GM23338 (cell line): ENCODE data around the gene PIK3R5. TPM values are rescaled to one million over a fixed set of nuclear protein-coding genes. Genes with fewer than 3 reads are reported as not detected.

ENCODE experiments used
- ATAC-seq: fragments of 200-7000 bp; cut with Tn5 transposase; 3 replicates; pipeline ENCODE4 v1.9.1; 2020
- DNase-seq: peaks from one replicate; pipeline ENCODE4 v3.0.0-alpha.2; 2015; ENCODE audit warnings: low spot score
- H2AFZ ChIP-seq: fragments of 200-600 bp; sonication (generic); 2 replicates; pipeline ENCODE4 v1.8.0; 2016; ENCODE audit warnings: antibody characterized with exemption, mild to moderate bottlenecking, moderate library complexity
- H3F3A ChIP-seq: fragments of 200-600 bp; sonication (generic); replicated peaks from 2 replicates; pipeline ENCODE4 v1.8.0; 2017; ENCODE audit warnings: antibody characterized with exemption, mixed run types, low read depth
- H3K27ac ChIP-seq: fragments of 200-600 bp; sonication (generic); 2 replicates; pipeline ENCODE4 v1.6.1; 2016; ENCODE audit warnings: low read depth
- H3K27me3 ChIP-seq: fragments of 200-600 bp; sonication (generic); 2 replicates; pipeline ENCODE4 v1.8.0; 2016; ENCODE audit warnings: mild to moderate bottlenecking, mixed run types, moderate library complexity; ENCODE audit not compliant: insufficient read depth
- H3K36me3 ChIP-seq: fragments of 200-600 bp; sonication (generic); 2 replicates; pipeline ENCODE4 v1.8.0; 2016; ENCODE audit warnings: mild to moderate bottlenecking; ENCODE audit not compliant: insufficient read depth
- H3K4me1 ChIP-seq: fragments of 200-600 bp; sonication (generic); 2 replicates; pipeline ENCODE4 v1.8.0; 2016; ENCODE audit warnings: mild to moderate bottlenecking, moderate library complexity; ENCODE audit not compliant: insufficient read depth
- H3K4me2 ChIP-seq: fragments of 200-600 bp; sonication (generic); 2 replicates; pipeline ENCODE4 v1.7.1; 2017; ENCODE audit warnings: mixed run types
- H3K4me3 ChIP-seq: fragments of 200-600 bp; sonication (generic); 2 replicates; pipeline ENCODE4 v1.6.1; 2016; ENCODE audit warnings: mixed run types
- H3K79me2 ChIP-seq: fragments of 200-600 bp; sonication (generic); replicated peaks from 2 replicates; pipeline ENCODE4 v1.8.0; 2017; ENCODE audit warnings: mild to moderate bottlenecking; ENCODE audit not compliant: insufficient read depth
- H3K9me2 ChIP-seq: fragments of 200-600 bp; sonication (generic); 2 replicates; pipeline ENCODE4 v1.8.0; 2017; ENCODE audit not compliant: insufficient read depth
- H4K20me1 ChIP-seq: fragments of 200-600 bp; sonication (generic); replicated peaks from 2 replicates; pipeline ENCODE4 v1.8.0; 2017; ENCODE audit warnings: mild to moderate bottlenecking; ENCODE audit not compliant: insufficient read depth
- H3K27ac Mint-ChIP-seq: 2 replicates; pipeline ENCODE4 v1.8.0; 2020; ENCODE audit warnings: inconsistent platforms, mild to moderate bottlenecking, moderate library complexity, mixed read lengths
- H3K27me3 Mint-ChIP-seq: 3 replicates; pipeline ENCODE4 v1.8.0; 2022; ENCODE audit warnings: low read depth, mild to moderate bottlenecking, moderate library complexity, mixed read lengths, inconsistent platforms; ENCODE audit not compliant: insufficient read depth, poor library complexity
- H3K36me3 Mint-ChIP-seq: 3 replicates; pipeline ENCODE4 v1.8.0; 2021; ENCODE audit warnings: low read depth, mild to moderate bottlenecking, inconsistent platforms, moderate library complexity, mixed read lengths
- H3K4me1 Mint-ChIP-seq: 3 replicates; pipeline ENCODE4 v1.8.0; 2020; ENCODE audit warnings: mild to moderate bottlenecking, inconsistent platforms, mixed read lengths
- H3K4me3 Mint-ChIP-seq: 3 replicates; pipeline ENCODE4 v1.8.0; 2021; ENCODE audit warnings: moderate library complexity, mild to moderate bottlenecking, inconsistent platforms, mixed read lengths
- H3K9me3 Mint-ChIP-seq: 3 replicates; pipeline ENCODE4 v1.8.0; 2020; ENCODE audit warnings: moderate library complexity, mild to moderate bottlenecking, inconsistent platforms, mixed read lengths
- CTCF ChIP-seq, 2 experiments: fragments of 200-600 bp in 1 of 2; sonication (generic) in 1 of 2; conservative IDR thresholded peaks; 2 replicates each; pipeline versions ENCODE4 v1.5.1 to v1.6.1; 2016 to 2017; ENCODE audit warnings: antibody characterized with exemption in 2 of 2, low read depth in 2 of 2, mild to moderate bottlenecking in 2 of 2, moderate library complexity in 1 of 2
- EZH2 ChIP-seq: fragments of 200-600 bp; sonication (generic); IDR thresholded peaks from one replicate; pipeline ENCODE4 v1.8.0; 2017; ENCODE audit warnings: antibody characterized with exemption, mild to moderate bottlenecking, low read depth; ENCODE audit not compliant: unreplicated experiment
- JUNB ChIP-seq: IDR thresholded peaks from one replicate; pipeline ENCODE4 v1.6.1; 2016; ENCODE audit warnings: antibody characterized with exemption; ENCODE audit not compliant: unreplicated experiment
- REST ChIP-seq: IDR thresholded peaks from one replicate; pipeline ENCODE4 v1.6.1; 2018; ENCODE audit warnings: antibody characterized with exemption; ENCODE audit not compliant: unreplicated experiment
- STAT1 ChIP-seq: IDR thresholded peaks from one replicate; pipeline ENCODE4 v1.6.1; 2016; ENCODE audit warnings: antibody characterized with exemption; ENCODE audit not compliant: unreplicated experiment
- polyA plus RNA-seq: library from polyadenylated mRNA; unstranded; fragments of >200 nt; fragmentation: Nextera tagmentation; extraction: Ambion mirVana; gene quantifications from 2 replicates; pipeline ENCODE4 v1.2.1, GENCODE V29; 2016
- total RNA-seq: library from RNA; depleted of rRNA; stranded (reverse); fragments of >200 nt; shearing (Covaris generic); gene quantifications from 2 replicates; pipeline ENCODE4 v1.2.3, GENCODE V29; 2014

PIK3R5 gene
- total and polyA plus RNA-seq, 2 experiments from 2014 or later, result 1.7 to 9.4 TPM

GRCh38 chr17:8893621-8894201, 71.8 kb downstream of the PIK3R5 start:
- peak overlapping the region; percentile 99; the same call in 1 of the 2 replicates for H2AFZ ChIP-seq

More at GRCh38 chr17:8893621-8894201, 71.8 kb downstream of the PIK3R5 start:
- H3K36me3 ChIP-seq, result no peaks in the 10 kb centered on the region
- Mint-ChIP-seq H3K4me1 (peaks cover 23% of the 10 kb centered on the region), H3K27me3 (peaks cover 6% of the 10 kb centered on the region), H3K36me3 (no peaks in the 10 kb centered on the region), H3K4me3 (no peak overlapping the region), H3K9me3 (no peaks in the 10 kb centered on the region), H3K27ac (no peak overlapping the region)
- no peak overlapping the region for H3K27ac ChIP-seq
- H4K20me1 ChIP-seq, result no peaks in the 10 kb centered on the region
- no peaks in the 10 kb centered on the region for H3F3A ChIP-seq
- H3K27me3 ChIP-seq, result no peaks in the 10 kb centered on the region
- TF ChIP-seq CTCF (conservative IDR thresholded peaks at IDR 0.05; ENCODE audit: low read depth in 2 of 2) (no peak), STAT1 (no peak), EZH2 (no peak), JUNB (no peak), REST (no peak)
- no peaks in the 10 kb centered on the region for H3K79me2 ChIP-seq
- peak overlapping the region; percentile 57 for H3K4me3 ChIP-seq
- no peak; the same call in 2 of the 3 replicates for ATAC-seq
- H3K9me2 ChIP-seq, result no peaks in the 10 kb centered on the region
- DNase-seq, result no peak
- H3K4me2 ChIP-seq, result peak overlapping the region; percentile 92
- H3K4me1 ChIP-seq, result no peaks in the 10 kb centered on the region; the same call in 1 of the 2 replicates
